SJCRH30 (cell line): ENCODE results near the gene BZW2. TPM values are rescaled to one million over a fixed set of nuclear protein-coding genes. Genes with fewer than 3 reads are reported as not detected.

Experiments
- DNase-seq, 2 experiments: peaks; one replicate each; pipeline ENCODE4 v3.0.0-alpha.2; 2015 to 2020
- H3K27ac ChIP-seq: fragments of 250-450 bp; sonication (Bioruptor Pico); 2 replicates; pipeline ENCODE4 v1.5.1; 2020; ENCODE audit warnings: mild to moderate bottlenecking, moderate library complexity
- H3K27me3 ChIP-seq: fragments of 250-450 bp; sonication (Bioruptor Pico); 2 replicates; pipeline ENCODE4 v1.5.1; 2020; ENCODE audit warnings: mild to moderate bottlenecking, moderate library complexity
- H3K36me3 ChIP-seq: fragments of 250-450 bp; sonication (Bioruptor Pico); 2 replicates; pipeline ENCODE4 v1.5.1; 2020; ENCODE audit warnings: mild to moderate bottlenecking, moderate library complexity
- H3K4me1 ChIP-seq: fragments of 250-450 bp; sonication (Bioruptor Pico); 2 replicates; pipeline ENCODE4 v1.5.1; 2020; ENCODE audit warnings: mild to moderate bottlenecking, moderate library complexity
- H3K4me3 ChIP-seq: fragments of 250-450 bp; sonication (Bioruptor Pico); 2 replicates; pipeline ENCODE4 v1.5.1; 2020; ENCODE audit warnings: mild to moderate bottlenecking, moderate library complexity
- H3K9me3 ChIP-seq: fragments of 250-450 bp; sonication (Bioruptor Pico); replicated peaks from 2 replicates; pipeline ENCODE4 v1.5.1; 2020; ENCODE audit warnings: mild to moderate bottlenecking, moderate library complexity
- total RNA-seq: library from RNA; depleted of rRNA; stranded (reverse); fragments of >200 nt; shearing (Covaris generic); gene quantifications from 2 replicates; pipeline ENCODE4 v1.2.3, GENCODE V29; 2014

BZW2 gene
- total RNA-seq, 1 experiment from 2014 or later: 156 TPM

DNA sequence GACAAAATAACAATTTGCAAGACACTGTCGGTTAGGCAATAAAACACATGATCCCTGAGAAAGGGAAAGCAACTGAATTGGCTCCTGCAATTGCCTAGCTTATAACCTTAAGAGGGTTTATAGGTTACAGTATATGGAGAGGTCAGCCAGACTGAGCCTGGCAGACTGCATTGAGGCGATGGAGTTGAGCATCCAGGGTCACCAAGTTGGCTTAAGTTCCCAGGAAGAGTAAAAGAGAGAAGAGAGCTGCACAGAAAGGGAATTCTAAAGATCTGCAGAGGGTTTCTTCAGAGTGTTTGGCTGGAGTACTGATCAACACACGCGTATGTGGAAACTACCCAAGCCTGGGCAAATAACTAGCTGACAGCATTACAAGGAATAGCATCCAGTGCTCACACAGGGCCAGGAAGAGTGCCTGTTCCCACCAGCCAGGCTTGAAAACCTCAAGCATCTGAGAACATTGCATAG lies 11.7 kb upstream of the BZW2 start:
- Histone ChIP-seq H3K27ac (no peak overlapping the region), H3K9me3 (no peaks in the 10 kb centered on the region), H3K36me3 (no peaks in the 10 kb centered on the region; the same call in 1 of the 2 replicates), H3K27me3 (no peaks in the 10 kb centered on the region), H3K4me3 (no peak overlapping the region), H3K4me1 (no peaks in the 10 kb centered on the region)
- no peak for DNase-seq

DNA sequence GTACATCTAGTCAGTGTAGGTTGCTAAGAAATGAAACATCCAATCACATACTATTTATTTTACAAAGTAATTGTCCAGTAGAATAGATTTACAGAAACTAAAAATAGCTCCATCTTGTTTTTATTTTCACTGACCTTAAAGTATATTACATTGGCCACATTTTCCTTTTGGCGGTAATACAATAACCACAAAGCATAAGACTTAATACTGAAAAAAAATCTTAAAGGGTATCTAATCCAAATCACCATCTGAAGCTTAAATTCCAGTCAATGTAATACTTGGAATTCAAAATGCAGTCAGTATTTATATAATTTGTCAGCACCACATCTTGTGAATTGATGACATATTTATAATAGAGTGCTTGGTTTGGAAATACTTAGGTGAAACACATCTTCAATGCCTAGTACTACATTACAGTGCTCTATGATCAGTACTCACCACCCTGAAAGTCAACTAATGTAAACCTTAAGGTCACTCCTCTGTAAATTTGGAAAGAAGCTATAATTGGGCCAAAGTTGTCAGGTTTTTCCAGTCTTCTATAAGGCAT lies 9.4 kb upstream of the BZW2 start:
- H3K9me3 ChIP-seq: no peaks in the 10 kb centered on the region
- no peak for DNase-seq
- no peaks in the 10 kb centered on the region for H3K27me3 ChIP-seq
- H3K4me1 ChIP-seq: no peaks in the 10 kb centered on the region
- no peaks in the 10 kb centered on the region; the same call in 1 of the 2 replicates for H3K36me3 ChIP-seq
- H3K4me3 ChIP-seq: no peak overlapping the region
- no peak overlapping the region for H3K27ac ChIP-seq

GRCh38 chr7:16637379-16637778 lies 8.6 kb upstream of the BZW2 start:
- no peaks in the 10 kb centered on the region for H3K9me3 ChIP-seq
- no peak for DNase-seq
- H3K4me3 ChIP-seq: no peak overlapping the region
- no peaks in the 10 kb centered on the region for H3K4me1 ChIP-seq
- no peaks in the 10 kb centered on the region; the same call in 1 of the 2 replicates for H3K36me3 ChIP-seq
- H3K27ac ChIP-seq: no peak overlapping the region
- no peaks in the 10 kb centered on the region for H3K27me3 ChIP-seq

DNA sequence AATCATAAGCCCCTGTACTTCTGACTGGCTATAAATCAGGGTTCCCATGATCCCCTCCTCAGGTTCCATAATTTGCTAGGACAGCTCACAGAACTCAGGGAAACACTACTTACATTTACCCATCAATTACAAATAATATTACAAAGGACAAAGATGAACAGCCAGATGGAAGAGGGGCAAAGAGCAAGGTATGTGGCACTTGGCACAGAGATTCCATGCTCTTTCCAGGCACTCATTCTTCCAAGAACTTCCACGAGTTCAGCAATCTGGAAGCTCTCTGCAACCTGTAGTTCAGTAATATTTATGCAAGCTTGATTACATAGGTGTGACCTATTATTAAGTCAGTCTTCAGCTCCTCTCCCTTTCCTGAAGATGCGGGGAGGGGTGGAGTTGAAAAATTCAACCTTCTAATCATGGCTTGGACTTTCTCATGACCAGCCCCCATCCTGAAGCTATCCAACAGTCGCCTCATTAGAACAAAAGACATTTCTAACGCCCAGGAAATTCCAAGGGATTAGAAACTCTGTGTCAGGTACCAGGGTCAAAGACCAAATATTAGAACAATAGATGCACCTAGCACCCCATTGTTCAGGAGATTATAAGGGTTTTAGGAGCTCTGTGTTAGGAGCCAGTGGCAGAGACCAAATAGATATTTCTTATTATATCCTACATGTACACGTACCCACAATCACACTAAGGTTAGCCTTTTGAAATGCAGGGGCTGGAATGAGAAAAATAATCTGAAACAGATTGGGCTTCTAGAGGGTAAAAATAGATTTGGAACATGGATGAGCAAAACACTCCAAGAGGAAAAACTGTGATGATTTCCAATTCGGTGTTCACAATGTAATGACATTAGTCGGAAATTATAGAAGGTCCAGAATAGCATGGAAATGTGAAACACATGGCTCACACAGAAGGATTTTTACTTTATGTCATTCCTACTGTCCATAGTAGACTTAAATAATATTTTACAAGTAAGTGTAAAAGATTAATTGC lies 7.4 kb upstream of the BZW2 start:
- no peaks in the 10 kb centered on the region for H3K9me3 ChIP-seq
- no peaks in the 10 kb centered on the region for H3K4me1 ChIP-seq
- DNase-seq: no peak
- no peak overlapping the region for H3K27ac ChIP-seq
- no peaks in the 10 kb centered on the region for H3K27me3 ChIP-seq
- no peak overlapping the region for H3K4me3 ChIP-seq
- H3K36me3 ChIP-seq: no peaks in the 10 kb centered on the region; the same call in 1 of the 2 replicates

GRCh38 chr7:16644157-16644556 lies 1.8 kb upstream of the BZW2 start:
- no peaks in the 10 kb centered on the region for H3K27me3 ChIP-seq
- no peaks in the 10 kb centered on the region for H3K9me3 ChIP-seq
- H3K4me3 ChIP-seq: peak overlapping the region; percentile 99
- H3K27ac ChIP-seq: peak overlapping the region; percentile 98
- no peak for DNase-seq
- H3K36me3 ChIP-seq: no peaks in the 10 kb centered on the region
- peaks cover 6% of the 10 kb centered on the region for H3K4me1 ChIP-seq

- Histone ChIP-seq H3K4me1 (peaks cover 6% of the 10 kb centered on the region), H3K4me3 (peak overlapping the region; percentile 99)
Measured at GRCh38 chr7:16644636-16645592, 1.1 kb upstream of the BZW2 start.

DNA sequence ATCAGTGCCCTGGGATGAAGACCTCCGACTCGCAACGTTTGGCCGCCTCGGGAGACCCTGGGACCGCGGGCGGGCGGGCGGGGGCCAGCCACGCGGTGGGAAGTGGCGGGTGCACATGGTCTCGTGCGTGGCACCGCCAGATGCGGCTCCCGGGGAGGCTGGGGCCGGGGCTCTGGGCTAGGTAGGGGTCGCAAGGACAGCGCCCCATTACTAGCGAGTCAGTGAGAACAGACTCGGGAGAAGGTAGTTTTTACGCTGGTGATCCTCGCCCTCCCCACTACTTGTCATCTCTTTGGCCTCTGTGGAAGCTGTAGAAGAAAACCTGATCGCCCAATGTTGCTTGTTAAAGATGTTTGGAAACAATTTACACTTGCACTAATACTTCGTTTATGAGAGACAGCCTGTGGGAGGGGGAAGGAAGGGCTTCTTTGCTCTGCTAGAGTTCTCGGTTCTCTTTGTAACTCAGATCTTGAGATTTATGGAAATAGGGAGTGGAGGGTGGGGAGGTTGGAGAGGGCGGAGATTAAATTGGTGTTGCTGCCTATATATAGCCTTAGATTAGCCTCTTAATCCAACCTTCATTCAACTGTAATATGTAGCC lies 591 bp downstream of the BZW2 start:
- no peaks in the 10 kb centered on the region for H3K36me3 ChIP-seq
- no peaks in the 10 kb centered on the region for H3K27me3 ChIP-seq
- peak overlapping the region; percentile 98 for H3K27ac ChIP-seq
- H3K9me3 ChIP-seq: no peaks in the 10 kb centered on the region
- peaks cover 6% of the 10 kb centered on the region for H3K4me1 ChIP-seq
- H3K4me3 ChIP-seq: peak overlapping the region; percentile 99
- DNase-seq: peak in 1 of 2 experiments; percentile 40

More at GRCh38 chr7:16644636-16645592, 1.1 kb upstream of the BZW2 start:
- H3K27ac ChIP-seq: peak overlapping the region; percentile 98
- peak; percentile 73 to 75 for DNase-seq
- H3K9me3 ChIP-seq: no peaks in the 10 kb centered on the region
- no peaks in the 10 kb centered on the region for H3K36me3 ChIP-seq
- H3K27me3 ChIP-seq: no peaks in the 10 kb centered on the region

DNA sequence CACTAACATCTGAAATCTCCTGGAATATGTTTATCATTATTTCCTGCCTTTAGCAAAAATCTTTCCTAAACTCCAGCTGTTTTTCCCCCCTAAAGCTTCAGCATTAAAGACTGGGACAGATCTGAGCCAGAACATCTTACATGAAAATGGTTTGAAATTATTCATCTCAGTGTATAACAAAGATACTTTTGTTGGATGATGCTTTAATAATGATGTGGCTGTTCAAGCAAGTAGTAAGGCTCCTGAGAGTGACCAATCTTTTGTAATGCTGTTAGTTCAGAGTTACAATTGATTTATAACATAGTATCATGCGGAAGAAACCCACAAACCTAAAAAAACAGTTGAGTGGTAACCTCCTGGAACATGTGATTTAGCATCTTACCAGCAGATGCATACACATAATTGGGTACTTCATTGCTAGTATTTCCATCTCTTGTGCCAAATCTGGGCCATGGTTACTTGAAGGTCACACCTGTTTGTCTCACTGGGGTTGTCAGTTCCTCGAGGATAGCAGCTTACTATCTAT lies 1.5 kb downstream of the BZW2 start:
- peaks cover 2% of the 10 kb centered on the region; the same call in 1 of the 2 replicates for H3K36me3 ChIP-seq
- no peak for DNase-seq
- H3K4me1 ChIP-seq: peaks cover 6% of the 10 kb centered on the region
- no peaks in the 10 kb centered on the region for H3K9me3 ChIP-seq
- no peaks in the 10 kb centered on the region for H3K27me3 ChIP-seq
- peak overlapping the region; percentile 99 for H3K4me3 ChIP-seq
- no peak overlapping the region for H3K27ac ChIP-seq

GRCh38 chr7:16648551-16648950 lies 2.6 kb downstream of the BZW2 start:
- DNase-seq: no peak
- no peaks in the 10 kb centered on the region for H3K27me3 ChIP-seq
- H3K4me3 ChIP-seq: no peak overlapping the region
- H3K4me1 ChIP-seq: peaks cover 6% of the 10 kb centered on the region
- no peak overlapping the region for H3K27ac ChIP-seq
- H3K36me3 ChIP-seq: peaks cover 2% of the 10 kb centered on the region; the same call in 1 of the 2 replicates
- no peaks in the 10 kb centered on the region for H3K9me3 ChIP-seq

DNA sequence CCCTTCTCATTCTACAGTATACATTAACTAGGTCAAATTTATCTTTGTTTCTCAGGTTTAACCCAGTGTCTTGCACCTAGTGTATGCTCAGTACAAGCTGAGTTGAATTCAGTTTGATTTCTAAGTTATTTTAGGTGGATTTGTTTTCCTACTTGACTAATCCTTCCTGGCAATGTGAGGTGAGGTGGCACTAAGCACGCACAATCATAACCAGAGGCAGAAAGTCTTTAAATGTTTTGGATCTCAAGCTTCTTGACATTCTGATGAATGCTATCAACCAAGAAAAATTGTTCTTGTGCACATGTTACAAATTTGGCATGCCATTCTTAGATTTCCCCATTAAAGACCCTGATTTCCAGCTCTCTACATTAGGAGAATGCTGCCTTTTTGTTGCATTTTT lies 3.2 kb downstream of the BZW2 start:
- DNase-seq: no peak
- Histone ChIP-seq H3K27ac (no peak overlapping the region), H3K4me3 (no peak overlapping the region), H3K9me3 (no peaks in the 10 kb centered on the region), H3K27me3 (no peaks in the 10 kb centered on the region), H3K4me1 (peaks cover 6% of the 10 kb centered on the region), H3K36me3 (peaks cover 2% of the 10 kb centered on the region; the same call in 1 of the 2 replicates)

- Histone ChIP-seq H3K27ac (no peak overlapping the region), H3K4me1 (peaks cover 6% of the 10 kb centered on the region), H3K4me3 (no peak overlapping the region), H3K9me3 (no peaks in the 10 kb centered on the region), H3K36me3 (peaks cover 2% of the 10 kb centered on the region; the same call in 1 of the 2 replicates), H3K27me3 (no peaks in the 10 kb centered on the region)
- DNase-seq: no peak
Measured at GRCh38 chr7:16650266-16650665, 4.3 kb downstream of the BZW2 start.

DNA sequence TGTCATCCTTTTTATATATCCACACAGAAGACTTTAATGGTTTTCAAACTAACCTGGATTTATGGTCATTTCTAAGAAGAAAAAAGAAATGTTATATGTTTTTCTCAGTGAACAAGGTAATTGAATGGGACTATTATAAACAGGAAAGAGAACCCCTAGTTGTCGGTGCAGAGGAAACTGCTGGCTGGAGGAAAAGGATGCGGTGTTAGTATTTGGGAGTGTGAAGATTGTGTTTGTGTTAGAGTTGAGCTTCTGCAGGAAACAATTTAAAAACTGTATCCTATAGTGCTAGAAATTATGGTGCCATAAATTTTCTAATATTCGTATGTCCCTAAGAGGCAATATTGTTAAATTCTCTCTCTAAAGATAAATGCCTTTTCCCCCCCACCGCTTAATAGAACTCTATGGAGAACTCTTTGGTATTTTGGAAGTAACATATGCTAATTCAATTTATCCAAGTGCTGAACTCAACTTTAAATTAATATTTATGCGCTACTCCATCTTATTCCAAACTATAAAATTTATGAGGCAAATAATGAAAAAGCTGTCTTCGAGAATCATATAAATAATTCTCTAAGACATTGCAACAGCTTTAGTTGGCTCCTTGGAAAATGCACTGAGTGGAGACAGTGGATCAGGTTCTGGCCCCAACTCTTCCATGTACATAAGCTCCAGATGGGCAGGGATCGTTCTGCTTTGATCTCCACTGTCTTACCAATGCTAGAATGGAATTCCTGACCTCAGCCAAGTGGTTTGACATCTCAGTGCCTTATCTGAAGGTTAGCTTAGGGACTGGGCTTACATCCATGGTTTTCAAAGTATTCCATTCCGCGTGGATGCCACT lies 5.6 kb downstream of the BZW2 start:
- Histone ChIP-seq H3K4me1 (peaks cover 6% of the 10 kb centered on the region), H3K36me3 (peaks cover 8% of the 10 kb centered on the region), H3K27ac (no peak overlapping the region), H3K9me3 (no peaks in the 10 kb centered on the region), H3K27me3 (no peaks in the 10 kb centered on the region), H3K4me3 (no peak overlapping the region)
- DNase-seq: no peak

- Histone ChIP-seq H3K9me3 (no peaks in the 10 kb centered on the region), H3K27me3 (no peaks in the 10 kb centered on the region), H3K36me3 (peaks cover 14% of the 10 kb centered on the region), H3K4me3 (no peak overlapping the region), H3K4me1 (peaks cover 6% of the 10 kb centered on the region), H3K27ac (no peak overlapping the region)
- DNase-seq: no peak
Measured at GRCh38 chr7:16652240-16652583, 6.2 kb downstream of the BZW2 start.
